ENCODE results near the gene MYBPHL.

Gene MYBPHL

DNA sequence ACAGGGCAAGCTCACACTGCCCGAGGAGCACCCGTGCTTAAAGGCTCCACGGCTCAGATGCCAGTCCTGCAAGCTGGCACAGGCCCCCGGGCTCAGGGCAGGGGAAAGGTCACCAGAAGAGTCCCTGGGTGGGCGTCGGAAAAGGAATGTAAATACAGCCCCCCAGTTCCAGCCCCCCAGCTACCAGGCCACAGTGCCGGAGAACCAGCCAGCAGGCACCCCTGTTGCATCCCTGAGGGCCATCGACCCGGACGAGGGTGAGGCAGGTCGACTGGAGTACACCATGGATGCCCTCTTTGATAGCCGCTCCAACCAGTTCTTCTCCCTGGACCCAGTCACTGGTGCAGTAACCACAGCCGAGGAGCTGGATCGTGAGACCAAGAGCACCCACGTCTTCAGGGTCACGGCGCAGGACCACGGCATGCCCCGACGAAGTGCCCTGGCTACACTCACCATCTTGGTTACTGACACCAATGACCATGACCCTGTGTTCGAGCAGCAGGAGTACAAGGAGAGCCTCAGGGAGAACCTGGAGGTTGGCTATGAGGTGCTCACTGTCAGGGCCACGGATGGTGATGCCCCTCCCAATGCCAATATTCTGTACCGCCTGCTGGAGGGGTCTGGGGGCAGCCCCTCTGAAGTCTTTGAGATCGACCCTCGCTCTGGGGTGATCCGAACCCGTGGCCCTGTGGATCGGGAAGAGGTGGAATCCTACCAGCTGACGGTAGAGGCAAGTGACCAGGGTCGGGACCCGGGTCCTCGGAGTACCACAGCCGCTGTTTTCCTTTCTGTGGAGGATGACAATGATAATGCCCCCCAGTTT, 56.1 kb downstream of the MYBPHL start:
- no peak for DNase-seq

DNA sequence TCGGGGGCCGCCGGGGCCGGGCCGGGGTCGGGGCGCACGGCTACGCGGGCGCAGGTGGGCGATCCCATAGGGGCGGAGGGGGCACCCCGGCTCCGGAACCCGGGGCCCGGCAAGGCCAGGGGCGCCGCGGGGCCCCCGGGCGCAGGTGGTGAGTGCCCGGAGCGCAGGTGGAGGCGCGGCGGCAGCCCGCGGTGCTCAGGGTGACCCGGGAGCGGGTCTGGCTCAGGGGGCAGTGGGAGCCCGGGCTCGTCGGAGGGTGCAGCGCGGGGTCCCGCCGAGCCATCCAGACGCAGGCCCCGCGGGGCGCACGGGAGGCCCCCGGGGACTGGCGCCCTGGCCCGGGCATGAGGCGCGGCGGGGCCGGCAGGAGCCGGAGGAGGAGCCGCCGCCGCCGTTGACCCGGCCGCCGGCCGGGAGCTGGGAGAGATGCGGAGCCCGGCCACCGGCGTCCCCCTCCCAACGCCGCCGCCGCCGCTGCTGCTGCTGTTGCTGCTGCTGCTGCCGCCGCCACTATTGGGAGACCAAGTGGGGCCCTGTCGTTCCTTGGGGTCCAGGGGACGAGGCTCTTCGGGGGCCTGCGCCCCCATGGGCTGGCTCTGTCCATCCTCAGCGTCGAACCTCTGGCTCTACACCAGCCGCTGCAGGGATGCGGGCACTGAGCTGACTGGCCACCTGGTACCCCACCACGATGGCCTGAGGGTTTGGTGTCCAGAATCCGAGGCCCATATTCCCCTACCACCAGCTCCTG, 57.0 kb downstream of the MYBPHL start:
- no peak for DNase-seq

DNA sequence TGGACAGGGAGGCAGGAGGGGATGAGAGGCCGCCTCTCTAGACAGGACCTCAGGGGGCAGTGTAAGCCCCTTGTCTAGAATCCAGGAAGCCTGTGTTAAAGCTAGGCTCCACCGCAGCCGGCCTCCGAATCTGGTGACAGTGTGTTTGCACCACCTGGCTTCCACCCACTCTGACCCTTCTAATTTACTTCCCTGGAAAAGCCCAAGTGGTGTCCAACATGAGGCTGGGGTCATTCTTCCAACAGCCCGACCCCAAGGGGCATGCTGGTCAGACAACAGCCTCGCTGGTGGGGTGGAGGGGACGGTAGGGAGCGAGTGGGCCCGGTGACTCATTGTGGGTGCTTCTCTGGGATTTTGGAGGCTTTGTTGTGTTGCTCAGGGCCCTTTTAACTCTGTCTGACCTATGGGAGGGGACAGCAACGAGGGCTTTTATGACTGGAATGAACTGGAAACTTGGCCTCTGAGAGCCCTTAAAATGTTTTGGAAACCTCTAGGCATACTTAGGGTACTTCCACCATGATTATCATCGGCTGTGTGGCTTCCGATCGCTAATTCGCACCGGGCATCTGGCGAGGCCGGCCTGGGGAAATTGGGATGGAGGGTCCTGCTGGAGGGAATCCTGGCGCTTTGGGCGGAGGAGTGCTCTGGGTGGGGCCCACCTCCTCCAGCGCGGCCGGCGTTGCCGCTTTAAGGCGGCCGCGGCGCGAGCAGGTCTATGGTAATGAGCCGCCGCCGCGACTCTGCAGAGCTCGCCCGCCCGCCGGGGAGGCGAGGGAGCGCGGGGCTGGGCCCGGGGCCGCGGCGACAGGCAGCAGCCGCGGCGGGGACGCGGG, 57.8 kb downstream of the MYBPHL start, which contains the start of gene CELSR2:
TSS of gene CELSR2 (plus strand) at position 743 of the 833 bp plus-strand sequence. CDS start 541 bp downstream, outside the sequence.
- no peak for DNase-seq

DNA sequence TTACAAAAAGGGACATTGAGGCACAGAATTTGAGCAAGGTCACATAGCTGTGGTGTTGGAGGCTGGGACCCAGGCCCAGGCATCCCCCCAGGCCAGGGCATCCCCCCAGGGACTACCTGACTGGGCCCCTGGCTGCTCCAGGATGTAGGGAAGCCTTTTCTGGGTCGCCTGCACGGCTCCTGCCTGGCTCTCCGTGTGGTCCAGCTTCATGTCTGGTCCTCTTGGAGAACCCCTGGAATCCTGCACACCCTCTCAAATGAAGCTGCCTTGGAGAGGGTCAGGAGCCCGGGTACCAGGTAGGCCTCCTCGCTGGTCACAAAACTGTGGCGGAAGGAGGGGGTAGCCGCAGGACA, 58.4 kb downstream of the MYBPHL start:
- DNase-seq, result no peak

DNA sequence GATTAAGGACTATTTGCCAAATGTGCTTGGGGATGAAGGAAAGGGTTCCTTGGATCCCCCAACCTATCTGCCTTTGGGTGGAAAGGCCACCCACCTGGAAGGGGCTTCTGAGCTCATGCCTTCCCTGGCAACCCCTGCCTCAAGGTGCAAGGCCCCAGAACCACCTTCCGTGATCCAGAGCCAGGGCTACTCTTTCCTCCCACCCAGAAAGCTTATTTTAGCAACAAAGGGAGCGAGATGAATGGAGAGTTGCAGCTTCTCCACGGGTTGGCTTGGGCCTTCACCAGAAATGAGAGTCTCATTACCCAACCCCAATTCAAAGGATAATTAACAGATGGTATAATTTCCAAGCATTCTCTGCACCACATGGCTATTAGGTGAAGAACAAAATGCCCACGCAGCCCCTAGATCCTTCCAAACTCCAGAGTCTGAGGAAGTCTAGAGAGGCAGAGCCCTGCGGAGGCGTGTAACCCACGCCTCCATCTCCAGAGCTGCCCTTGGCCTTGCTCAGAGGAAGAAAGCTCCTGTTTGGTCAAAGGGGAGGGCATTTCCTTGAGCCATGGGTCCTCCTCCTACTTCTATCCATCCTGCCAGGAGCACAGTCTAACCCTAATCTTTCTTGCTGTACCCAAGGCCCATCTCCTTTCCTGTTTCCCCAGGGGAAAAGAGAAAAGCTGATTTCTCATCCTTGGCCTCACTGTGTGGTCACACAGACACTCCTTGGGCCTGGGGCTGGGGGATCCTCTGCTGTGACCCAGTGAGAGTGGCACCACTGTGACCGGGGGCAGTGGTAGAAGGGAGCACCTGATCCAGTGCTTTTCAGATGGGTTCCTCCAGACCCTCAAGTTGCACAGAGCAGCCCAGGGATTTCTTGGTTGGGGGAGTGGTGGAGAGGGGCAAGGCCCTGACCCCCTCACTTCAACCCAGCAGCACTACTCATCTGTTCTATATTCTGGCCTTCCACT, 59.1 kb downstream of the MYBPHL start:
- no peak for DNase-seq

DNA sequence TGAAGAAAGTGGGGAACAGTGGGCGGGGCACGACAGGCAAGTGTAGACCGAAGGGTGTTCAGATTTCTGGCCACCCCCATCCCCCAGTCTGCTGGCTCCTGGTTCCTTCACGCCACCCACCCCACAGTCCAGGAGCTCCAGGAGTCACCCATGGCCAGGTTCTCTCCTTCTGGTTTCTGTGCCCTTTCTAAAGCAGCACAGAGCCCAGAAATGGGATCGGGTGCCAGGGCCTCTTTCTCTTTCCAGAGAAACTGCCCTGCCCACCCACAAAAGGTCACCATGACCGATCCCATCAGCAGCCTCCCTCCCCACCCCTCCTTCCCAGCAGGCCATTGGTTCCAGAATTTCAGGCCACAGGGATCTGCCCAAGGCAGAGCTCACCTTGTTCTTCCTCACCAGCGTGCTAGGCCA, 60.7 kb downstream of the MYBPHL start:
- DNase-seq, result no peak

DNA sequence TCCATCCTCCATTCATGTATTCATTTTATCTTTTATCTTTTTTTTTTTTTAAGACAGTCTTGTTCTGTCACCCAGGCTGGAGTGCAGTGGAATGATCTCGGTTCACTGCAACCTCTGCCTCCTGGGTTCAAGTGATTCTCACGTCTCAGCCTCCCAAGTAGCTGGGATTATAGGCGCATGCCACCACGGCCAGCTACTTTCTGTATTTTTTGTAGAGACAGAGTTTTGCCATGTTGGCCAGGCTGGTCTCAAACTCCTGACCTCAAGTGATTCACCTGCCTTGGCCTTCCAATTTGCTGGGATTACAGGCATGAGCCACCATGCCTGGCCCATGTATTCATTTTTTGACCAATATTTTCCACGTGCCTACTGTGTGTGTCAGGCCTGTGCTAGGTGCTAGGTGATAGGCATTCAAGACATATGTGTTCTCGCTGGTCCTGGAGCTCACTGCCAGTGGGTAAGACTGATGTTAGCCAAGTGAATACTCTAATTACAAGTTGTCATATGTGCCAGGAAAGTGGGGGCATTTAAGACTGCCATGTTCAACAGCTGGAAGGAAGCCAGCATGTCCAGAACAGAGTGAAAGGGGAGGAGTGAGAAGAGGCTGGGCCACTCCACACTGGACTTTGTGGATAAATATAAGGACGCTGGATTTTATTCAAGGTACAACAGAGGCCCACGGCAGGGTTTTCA, 62.8 kb downstream of the MYBPHL start:
- DNase-seq, result no peak

DNA sequence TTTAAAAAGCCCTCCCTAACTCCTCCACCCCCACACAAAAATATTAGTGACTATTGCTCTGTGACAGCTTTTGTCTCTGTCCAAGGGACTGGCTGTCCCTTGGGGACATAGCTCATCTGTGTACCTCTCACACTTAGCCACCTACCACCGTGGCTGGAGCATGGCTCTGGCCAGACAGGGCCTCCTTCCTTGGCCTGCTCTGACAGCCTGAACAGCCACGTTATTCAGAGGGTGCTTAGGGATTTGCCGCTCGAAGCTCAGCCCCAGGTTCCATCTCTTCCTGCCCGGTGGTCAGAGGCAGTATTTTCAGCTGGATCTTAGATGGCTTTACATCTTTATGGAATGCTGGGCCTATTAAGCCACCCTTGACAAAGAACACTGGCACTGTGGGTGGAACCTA, 63.6 kb downstream of the MYBPHL start:
- DNase-seq, result no peak

DNA sequence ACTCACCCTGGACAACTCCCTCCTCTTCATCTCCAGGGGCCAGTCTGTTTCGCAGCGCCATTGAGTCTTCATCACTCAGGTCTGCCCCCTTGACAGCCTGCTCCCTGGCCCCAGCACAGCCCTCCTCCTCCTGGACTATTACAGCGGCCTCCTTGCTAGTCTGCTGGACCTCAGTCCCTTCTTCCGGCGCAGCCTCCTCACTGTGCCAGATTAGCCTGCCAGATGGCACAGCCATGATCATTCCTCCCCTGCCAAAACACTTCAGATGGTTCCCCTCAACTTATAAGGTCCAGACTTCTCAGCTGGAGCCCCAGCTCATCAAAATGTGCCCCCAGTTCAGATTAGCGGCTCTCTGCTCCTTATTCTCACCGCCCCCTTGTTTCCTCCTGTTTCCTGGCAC, 64.4 kb downstream of the MYBPHL start:
- no peak for DNase-seq
